OCI-LY1 (cell line): ENCODE results near the gene ZNF333.

Experiments
- H2AFZ ChIP-seq: fragments of 200-600 bp; sonication (generic), shearing (Covaris generic); 2 replicates; pipeline ENCODE4 v1.6.0; 2014; ENCODE audit warnings: antibody characterized with exemption, mild to moderate bottlenecking, low read length
- H3F3A ChIP-seq: fragments of 200-600 bp; sonication (generic), shearing (Covaris generic); 2 replicates; pipeline ENCODE4 v1.6.0; 2014; ENCODE audit warnings: mild to moderate bottlenecking, antibody characterized with exemption, low read length, moderate library complexity; ENCODE audit not compliant: insufficient read depth
- H3K27ac ChIP-seq: fragments of 200-600 bp; sonication (generic); 2 replicates; pipeline ENCODE4 v1.5.1; 2014; ENCODE audit warnings: low read length, mixed run types, mild to moderate bottlenecking, low read depth; ENCODE audit not compliant: poor library complexity, severe bottlenecking
- H3K27me3 ChIP-seq: fragments of 200-600 bp; sonication (generic); 2 replicates; pipeline ENCODE4 v1.6.0; 2014; ENCODE audit warnings: antibody characterized with exemption, mild to moderate bottlenecking, low read length, moderate library complexity; ENCODE audit not compliant: insufficient read depth
- H3K36me3 ChIP-seq: fragments of 200-600 bp; sonication (generic); 2 replicates; pipeline ENCODE4 v1.6.1; 2014; ENCODE audit warnings: mild to moderate bottlenecking, antibody characterized with exemption, low read length, moderate library complexity, mixed read lengths; ENCODE audit not compliant: insufficient read depth
- H3K4me1 ChIP-seq: fragments of 200-600 bp; sonication (generic); 2 replicates; pipeline ENCODE4 v1.5.1; 2014; ENCODE audit warnings: mild to moderate bottlenecking, low read length, moderate library complexity; ENCODE audit not compliant: insufficient read depth, severe bottlenecking
- H3K4me2 ChIP-seq: fragments of 200-600 bp; sonication (generic), shearing (Covaris generic); 2 replicates; pipeline ENCODE4 v1.6.1; 2014; ENCODE audit warnings: low read length
- H3K4me3 ChIP-seq: fragments of 200-600 bp; sonication (generic); 2 replicates; pipeline ENCODE4 v1.5.1; 2014; ENCODE audit warnings: low read length, low read depth, mild to moderate bottlenecking, mixed read lengths; ENCODE audit not compliant: poor library complexity, severe bottlenecking
- H3K79me2 ChIP-seq: fragments of 200-600 bp; shearing (Covaris generic); 2 replicates; pipeline ENCODE4 v1.6.1; 2016; ENCODE audit warnings: mixed run types, low read length, mixed read lengths; ENCODE audit not compliant: insufficient read depth
- H3K9ac ChIP-seq: fragments of 200-600 bp; sonication (generic), shearing (Covaris generic); 2 replicates; pipeline ENCODE4 v1.6.1; 2014; ENCODE audit warnings: mild to moderate bottlenecking, low read length, mixed read lengths
- H3K9me2 ChIP-seq: fragments of 200-600 bp; sonication (generic), shearing (Covaris generic); 2 replicates; pipeline ENCODE4 v1.6.1; 2014; ENCODE audit warnings: low read depth, mild to moderate bottlenecking, low read length, mixed read lengths
- H3K9me3 ChIP-seq: fragments of 200-600 bp; shearing (Covaris generic); 2 replicates; pipeline ENCODE4 v1.6.1; 2014; ENCODE audit warnings: low read length, mixed read lengths
- H4K20me1 ChIP-seq: fragments of 200-600 bp; sonication (generic), shearing (Covaris generic); 2 replicates; pipeline ENCODE4 v1.6.0; 2016; ENCODE audit warnings: mild to moderate bottlenecking, low read length; ENCODE audit not compliant: insufficient read depth
- CTCF ChIP-seq: fragments of 200-600 bp; sonication (generic), shearing (Covaris generic); IDR thresholded peaks from 2 replicates; pipeline ENCODE4 v1.5.1; 2017; ENCODE audit warnings: mild to moderate bottlenecking, antibody characterized with exemption, low read length, moderate library complexity, mixed read lengths
- EZH2 ChIP-seq: fragments of 200-600 bp; sonication (generic), shearing (Covaris generic); IDR thresholded peaks from 2 replicates; pipeline ENCODE4 v1.8.0; 2017; ENCODE audit warnings: borderline replicate concordance, mixed run types, mild to moderate bottlenecking, antibody characterized with exemption, low read length, moderate library complexity, mixed read lengths

Gene ZNF333

GRCh38 chr19:14768001-14768400 lies 78.2 kb downstream of the ZNF333 start:
- TF ChIP-seq CTCF (no peak), EZH2 (no peak)
- H3K4me1 ChIP-seq = no peaks in the 10 kb centered on the region
- H3K9me2 ChIP-seq = no peaks in the 10 kb centered on the region
- H3K4me2 ChIP-seq = no peak overlapping the region
- H3K36me3 ChIP-seq = no peaks in the 10 kb centered on the region
- no peaks in the 10 kb centered on the region for H3K79me2 ChIP-seq
- no peak overlapping the region for H3K4me3 ChIP-seq
- H3K27me3 ChIP-seq = no peaks in the 10 kb centered on the region
- H2AFZ ChIP-seq = no peak overlapping the region
- H3K27ac ChIP-seq = no peak overlapping the region
- H4K20me1 ChIP-seq = no peaks in the 10 kb centered on the region
- no peaks in the 10 kb centered on the region for H3K9me3 ChIP-seq
- no peaks in the 10 kb centered on the region for H3F3A ChIP-seq
- H3K9ac ChIP-seq = no peak overlapping the region

GRCh38 chr19:14769201-14769600 lies 79.4 kb downstream of the ZNF333 start:
- H3K4me2 ChIP-seq = no peak overlapping the region
- no peak overlapping the region for H3K9ac ChIP-seq
- no peak overlapping the region for H3K27ac ChIP-seq
- H3K27me3 ChIP-seq = no peaks in the 10 kb centered on the region
- no peaks in the 10 kb centered on the region for H3K4me1 ChIP-seq
- no peaks in the 10 kb centered on the region for H3K9me3 ChIP-seq
- no peaks in the 10 kb centered on the region for H4K20me1 ChIP-seq
- H2AFZ ChIP-seq = no peak overlapping the region
- H3K4me3 ChIP-seq = no peak overlapping the region
- H3F3A ChIP-seq = no peaks in the 10 kb centered on the region
- H3K36me3 ChIP-seq = no peaks in the 10 kb centered on the region
- no peaks in the 10 kb centered on the region for H3K9me2 ChIP-seq
- TF ChIP-seq EZH2 (no peak), CTCF (no peak)
- no peaks in the 10 kb centered on the region for H3K79me2 ChIP-seq

GRCh38 chr19:14770136-14770535 lies 80.3 kb downstream of the ZNF333 start:
- TF ChIP-seq EZH2 (no peak), CTCF (no peak)
- Histone ChIP-seq H3K27ac (no peak overlapping the region), H3K4me3 (no peak overlapping the region), H4K20me1 (no peaks in the 10 kb centered on the region), H3K27me3 (no peaks in the 10 kb centered on the region), H3K9me2 (no peaks in the 10 kb centered on the region), H3K79me2 (no peaks in the 10 kb centered on the region), H3K36me3 (no peaks in the 10 kb centered on the region), H3K4me2 (no peak overlapping the region), H2AFZ (no peak overlapping the region), H3F3A (no peaks in the 10 kb centered on the region), H3K9ac (no peak overlapping the region), H3K9me3 (no peaks in the 10 kb centered on the region), H3K4me1 (no peaks in the 10 kb centered on the region)
